ENCODE measurements around the gene TRANK1. TPM values are rescaled to one million over a fixed set of nuclear protein-coding genes. Genes with fewer than 3 reads are reported as not detected.
"Not testable (repeated sequence)": the region's sequence is repeated elsewhere in the genome, so short reads cannot be mapped to it uniquely, and the experiment has no call there.

TRANK1 gene
- polyA plus RNA-seq, 1 donor: 9.9 TPM

DNA sequence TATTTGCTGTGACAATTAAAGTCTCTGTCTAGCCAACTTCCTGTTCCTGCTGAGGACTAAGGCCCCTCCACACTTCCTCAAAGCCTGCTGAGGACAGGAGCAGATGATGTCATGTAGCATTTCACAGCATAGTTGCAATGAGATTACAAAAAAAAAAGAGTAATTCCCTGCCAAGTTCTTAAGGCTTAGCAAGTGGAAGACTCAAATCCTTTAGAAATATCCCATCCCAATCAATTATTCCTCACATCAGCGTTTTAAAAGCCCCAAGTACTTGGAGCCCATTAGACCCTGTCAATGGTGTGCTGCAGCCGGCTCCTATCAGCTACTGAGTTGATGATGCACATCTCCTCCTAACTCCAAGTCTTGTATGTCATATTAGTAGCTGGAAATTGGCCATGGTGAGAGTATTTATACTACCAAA is 51.7 kb downstream of the TRANK1 start:
- peak; percentile 45 for DNase-seq

DNA sequence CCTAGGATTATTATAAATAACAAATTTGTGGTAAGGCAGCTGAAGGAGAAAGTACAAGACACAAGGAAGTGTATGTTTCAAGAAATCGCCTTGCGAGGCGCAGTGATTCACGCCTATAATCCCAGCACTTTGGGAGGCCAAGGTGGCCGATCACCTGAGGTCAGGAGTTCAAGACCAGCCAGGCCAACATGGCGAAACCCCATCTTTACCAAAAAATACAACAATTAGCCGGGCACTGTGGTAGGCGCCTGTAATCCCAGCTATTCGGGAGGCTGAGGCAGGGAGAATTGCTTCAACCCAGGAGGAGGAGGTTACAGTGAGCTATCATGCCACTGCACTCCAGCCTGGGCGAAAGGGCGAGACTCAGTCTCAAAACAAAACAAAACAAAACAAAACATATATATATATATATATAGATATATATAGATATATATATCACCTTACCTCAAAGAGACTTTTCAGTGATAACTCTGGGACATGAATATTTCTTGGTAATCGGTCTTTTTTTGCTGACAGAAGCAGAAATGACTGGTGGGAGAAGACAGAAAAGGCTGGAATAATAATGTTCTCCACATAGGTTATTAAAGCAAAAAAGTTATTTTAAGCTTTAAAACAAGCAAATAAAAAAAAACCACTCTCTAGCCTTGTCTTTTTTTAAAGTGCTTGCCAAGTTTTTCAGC is 52.3 kb downstream of the TRANK1 start:
- no peak for DNase-seq

DNA sequence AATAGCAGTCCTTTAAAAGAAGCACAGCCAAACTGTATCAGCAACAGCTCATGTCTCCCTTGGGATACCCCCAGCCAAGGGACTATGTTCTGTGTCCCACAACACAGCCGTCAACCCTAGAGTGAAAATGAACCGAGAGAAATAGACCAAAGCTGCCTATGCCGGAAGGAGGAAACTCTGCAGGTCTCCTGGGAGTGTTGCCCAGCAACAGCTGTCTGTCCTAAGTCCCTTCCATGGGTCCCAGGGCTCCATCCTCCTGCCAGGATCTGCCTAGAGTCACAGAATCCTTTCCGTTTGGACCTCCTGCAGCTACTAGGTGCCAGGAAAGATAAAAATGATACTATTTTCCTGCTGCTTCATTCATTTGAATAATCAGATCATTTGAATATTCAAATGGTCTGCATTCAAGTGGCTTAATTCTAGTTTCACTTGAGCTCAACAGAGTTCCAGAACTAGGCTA is 53.1 kb downstream of the TRANK1 start:
- no peak for DNase-seq

DNA sequence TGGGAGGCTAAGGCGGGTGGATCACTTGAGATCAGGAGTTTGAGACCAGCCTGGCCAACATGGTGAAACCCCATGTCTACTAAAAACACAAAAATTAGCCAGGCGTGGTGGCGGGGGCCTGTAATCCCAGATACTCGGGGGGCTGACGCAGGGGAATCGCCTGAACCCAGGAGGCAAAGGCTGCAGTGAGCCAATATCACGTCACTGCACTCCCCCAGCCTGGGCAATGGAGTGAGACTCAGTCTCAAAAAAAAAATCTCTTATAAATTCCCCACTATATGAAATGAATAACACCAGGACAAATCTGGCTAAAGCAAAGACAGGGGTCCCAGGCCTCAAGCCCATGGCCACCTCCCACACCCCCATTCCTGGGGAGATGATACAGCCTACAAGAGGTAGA is 53.8 kb downstream of the TRANK1 start:
- not testable (repeated sequence) for DNase-seq

DNA sequence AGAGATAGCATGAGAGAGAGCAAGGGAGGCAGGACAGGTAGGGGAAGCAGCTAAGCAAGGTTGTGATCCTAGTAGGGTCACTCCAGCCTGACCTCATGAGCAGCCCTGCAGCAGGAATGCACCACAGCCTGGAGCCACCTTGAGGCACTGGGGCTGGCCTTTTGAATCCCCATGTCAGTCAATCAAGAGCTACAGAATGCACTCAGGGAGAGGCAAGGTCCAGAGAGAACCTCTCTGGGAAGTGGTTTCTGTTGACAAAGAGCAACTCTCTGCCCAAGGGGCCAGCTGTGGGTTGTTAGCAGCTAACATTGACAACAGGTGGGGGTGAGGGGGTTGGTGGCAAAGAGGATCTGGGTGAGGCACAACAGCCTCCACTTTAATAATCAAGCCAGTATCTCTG is 54.6 kb downstream of the TRANK1 start:
- DNase-seq: no peak

DNA sequence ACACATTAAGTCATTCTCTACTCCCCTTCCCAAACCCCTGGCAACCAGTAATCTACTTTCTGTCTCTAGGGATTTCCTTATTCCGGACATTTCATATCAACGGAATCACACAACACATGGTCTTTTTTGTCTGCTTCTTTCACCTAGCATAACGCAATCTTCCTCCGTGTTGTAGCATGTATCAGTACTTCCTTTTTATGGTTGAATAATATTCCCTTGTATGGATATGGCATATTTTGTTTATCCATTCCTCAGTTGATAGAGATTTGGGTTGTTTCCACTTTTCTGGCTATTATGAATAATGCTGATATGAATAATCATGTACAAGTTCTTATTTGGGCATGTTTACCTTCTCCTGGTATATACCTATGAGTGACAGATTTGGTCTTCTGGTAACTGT is 63.1 kb downstream of the TRANK1 start:
- no peak for DNase-seq

DNA sequence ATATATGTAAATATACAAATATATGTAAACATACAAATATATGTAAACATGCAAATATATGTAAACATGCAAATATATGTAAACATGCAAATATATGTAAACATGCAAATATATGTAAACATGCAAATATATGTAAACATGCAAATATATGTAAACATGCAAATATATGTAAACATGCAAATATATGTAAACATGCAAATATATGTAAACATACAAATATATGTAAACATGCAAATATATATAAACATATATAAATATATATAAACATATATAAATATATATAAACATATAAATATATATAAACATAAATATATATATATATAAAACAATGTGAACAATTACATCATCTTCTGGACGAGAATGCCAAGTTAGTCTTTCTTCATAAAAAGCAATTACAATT is 65.0 kb downstream of the TRANK1 start:
- DNase-seq: not testable (repeated sequence)

DNA sequence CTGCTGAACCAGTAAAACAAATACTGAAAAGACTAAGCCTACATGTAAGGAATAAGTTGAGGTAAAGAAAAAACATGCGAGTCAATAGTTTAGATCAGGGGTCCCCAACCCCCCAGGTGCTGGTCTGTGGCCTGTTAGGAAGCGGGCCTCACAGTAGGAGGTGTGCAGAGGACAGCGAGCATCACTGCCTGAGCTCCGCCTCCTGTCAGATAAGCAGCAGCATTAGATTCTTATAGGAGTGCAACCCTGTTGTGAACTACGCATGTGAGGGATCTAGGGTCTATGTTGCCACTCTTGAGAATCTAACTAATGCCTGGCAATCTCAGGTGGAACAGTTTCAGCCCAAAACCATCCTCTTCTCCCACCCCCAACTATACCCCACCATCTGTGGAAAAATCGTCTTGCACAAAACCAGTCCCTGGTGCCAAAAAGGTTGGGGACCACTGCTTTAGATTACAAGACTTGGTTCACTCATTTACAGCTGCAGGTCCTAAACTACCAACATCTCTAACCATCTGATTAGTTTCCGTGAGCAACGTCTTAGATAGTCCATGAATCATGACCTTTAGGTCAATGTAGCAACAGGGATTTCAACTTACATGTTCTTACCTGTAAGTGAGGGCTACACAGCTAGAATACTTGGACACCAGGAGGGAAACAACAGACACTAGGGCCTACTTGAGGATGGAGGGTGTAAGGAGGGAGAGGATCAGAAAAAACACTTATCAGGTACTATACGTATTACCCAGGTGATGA is 66.7 kb downstream of the TRANK1 start:
- no peak for DNase-seq

DNA sequence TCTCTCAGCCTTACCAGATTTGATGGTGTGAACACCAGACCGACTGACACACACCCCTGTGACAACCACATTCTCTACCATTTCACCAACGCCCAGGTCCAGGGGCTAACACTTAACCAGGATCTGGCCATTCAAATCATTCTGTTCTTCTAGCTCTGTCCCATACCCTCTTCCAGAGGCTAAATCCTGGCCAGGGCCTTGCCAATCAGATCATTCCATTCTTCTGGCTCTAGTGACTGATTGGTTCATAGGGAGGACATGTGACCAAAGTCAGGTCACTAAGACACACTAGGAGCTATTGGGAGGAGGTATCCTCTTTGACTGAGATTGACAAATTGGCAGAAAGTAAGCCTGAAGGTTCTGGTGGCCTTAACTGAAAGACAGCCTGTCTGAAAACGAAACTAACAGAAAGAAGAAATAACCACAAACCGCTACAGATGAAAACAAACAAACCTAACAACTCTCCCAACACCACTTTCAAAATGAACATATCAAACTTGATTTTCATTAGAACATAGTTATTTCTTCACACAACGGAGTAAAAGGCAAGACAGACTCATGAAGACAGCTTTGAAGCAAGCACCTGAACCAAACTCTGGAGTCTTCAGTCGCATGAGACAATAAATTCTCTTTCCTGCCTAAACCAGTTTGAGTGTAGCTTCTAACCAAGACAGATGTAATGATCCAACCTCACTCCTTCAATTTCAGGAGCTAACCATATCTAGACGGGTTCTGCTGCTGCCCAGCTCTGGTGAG is 68.5 kb downstream of the TRANK1 start:
- no peak for DNase-seq

DNA sequence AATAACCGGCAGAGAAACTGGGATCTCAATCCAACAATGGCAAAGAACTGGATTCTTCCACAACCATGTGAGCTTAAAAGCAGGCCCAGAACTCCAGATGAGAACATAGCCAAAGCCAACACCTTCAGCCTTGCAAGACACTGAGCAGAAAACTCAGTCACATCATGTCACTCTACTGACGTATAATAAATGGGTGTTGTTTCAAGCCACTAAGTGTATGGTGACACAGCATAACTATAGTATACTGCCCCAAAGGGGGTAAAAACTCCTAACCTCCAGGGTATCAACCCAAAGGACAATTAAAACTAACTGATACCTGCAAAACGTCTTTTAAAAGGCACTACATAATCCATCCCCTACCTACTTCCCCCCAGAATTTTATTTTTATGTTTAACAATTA is 69.5 kb downstream of the TRANK1 start:
- DNase-seq: no peak

DNA sequence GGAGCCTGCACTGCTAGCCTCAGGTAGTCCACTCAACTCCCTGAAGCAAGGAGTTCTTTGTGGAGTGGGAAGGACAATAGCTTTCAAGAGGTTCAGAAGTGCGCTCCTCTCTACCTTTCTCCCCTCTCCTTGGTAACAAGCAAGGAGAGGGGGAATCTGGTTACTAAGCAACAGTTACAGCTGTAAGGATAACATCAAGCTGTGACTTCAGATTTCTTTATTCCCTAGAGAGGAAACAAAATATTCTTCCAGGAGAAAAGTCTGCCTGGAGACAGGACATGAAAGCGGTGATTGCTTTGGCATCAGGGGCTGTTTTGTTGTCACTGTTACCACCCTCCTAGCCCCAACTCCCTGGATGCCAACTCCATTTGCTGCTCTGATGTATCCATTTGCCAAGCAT is 70.4 kb downstream of the TRANK1 start:
- DNase-seq: no peak

DNA sequence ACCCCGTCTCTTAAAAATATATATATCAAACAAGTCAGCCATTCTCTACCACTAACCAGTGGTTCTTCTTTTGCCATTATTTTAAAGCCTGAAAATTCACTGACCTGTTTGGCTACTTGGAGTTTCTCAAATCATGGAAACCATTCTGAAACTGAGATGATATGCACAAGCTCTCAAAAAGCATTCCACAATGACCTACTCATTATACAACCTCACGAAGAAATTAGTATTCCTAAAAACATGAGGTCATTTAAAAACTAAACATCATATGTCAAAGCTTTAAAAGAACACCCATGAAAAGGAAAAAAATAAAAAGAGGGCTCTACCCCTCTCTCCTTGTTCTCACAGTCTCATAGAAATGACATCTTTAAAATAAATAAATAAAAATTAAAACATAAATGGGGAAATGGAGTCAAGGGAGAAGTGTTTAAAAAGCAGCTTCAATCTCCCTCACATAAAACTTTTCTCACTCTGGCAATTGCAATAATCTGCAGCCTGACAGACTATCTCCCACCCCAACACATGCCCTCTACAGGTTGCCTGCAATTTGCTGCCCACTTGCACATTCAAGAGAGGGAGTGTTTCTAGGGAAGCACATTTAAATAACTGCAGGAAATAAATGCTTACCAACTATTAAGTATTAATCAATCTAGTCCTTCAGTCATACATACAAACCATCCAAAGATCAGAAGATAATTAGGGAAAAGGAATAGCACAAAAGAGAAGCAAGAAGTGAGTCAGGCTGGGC is 73.3 kb downstream of the TRANK1 start:
- no peak for DNase-seq

DNA sequence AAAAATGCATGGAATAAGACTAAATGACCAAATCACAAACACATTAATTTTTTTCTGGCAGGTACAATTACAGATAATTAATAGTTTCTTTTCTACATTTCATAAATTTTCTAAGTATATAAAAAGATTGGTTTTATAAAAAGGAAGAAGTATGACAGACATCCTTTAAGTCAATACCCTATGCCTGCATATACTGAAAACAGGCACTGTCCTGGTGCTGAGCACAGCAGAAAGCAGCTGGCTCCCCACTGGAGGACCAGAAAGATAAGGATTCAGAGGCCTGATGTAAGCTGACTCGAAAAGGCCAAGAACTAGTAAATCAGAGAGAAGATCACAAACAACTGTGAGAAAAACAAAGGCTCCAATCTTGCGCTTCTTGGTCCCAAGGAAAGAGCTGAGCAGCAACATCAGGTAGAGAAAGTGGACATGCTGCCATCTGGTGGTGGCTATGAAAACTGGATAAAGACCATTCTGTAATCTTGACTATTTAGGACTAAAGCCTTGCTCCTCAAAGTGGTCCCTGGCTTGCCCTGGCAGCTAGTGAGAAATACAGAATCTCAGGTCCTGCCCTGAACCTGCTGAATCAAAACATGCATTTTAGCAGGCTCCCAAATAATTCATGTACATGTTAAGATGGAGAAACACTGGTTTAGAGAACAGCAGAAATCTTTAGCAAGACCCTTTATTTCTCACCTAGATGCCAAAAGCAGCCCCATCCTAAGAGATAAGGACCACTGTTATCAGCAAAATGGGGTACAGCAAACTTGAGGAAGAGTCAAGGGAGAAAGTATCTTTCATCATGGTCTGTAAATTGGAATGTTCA is 76.0 kb downstream of the TRANK1 start:
- peak; percentile 72 for DNase-seq

DNA sequence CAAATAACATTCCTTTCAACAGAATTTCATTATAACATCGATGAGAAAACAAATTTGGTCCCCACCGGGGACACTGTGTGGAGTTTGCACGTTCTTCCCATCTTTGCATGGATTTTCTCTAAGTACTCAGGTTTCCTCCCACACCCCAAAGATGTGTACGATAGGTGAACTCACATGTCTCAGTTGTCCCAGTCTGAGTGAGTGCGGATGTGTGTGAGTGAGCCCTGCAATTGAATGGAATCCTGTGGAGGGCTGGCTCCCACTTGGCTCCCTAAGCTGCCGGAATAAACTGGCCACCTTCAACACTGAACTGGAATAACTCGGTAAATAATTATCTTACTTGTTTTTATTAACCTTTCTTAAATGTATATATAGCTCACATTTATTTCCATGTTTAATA is 77.0 kb downstream of the TRANK1 start:
- DNase-seq: peak; percentile 30

DNA sequence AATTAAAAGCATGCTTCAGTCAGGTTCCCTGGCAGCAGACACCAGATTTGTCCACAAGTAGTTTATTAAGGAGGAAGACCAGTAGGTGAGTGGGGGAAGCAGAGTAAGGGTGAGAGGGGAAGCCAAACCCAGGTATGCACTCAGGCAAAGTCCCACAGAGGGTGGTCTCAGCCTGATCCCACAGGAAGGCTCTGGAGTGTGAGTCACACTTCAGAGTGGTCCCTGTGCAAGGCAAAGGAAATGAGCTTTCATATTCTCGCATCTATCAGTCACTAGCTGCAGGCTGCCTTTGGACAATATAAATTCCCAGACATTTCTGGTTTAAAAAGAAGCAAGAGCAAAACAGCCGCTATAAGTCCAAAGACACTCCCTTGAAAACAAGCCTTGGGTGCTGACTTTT is 78.5 kb downstream of the TRANK1 start:
- DNase-seq: no peak

DNA sequence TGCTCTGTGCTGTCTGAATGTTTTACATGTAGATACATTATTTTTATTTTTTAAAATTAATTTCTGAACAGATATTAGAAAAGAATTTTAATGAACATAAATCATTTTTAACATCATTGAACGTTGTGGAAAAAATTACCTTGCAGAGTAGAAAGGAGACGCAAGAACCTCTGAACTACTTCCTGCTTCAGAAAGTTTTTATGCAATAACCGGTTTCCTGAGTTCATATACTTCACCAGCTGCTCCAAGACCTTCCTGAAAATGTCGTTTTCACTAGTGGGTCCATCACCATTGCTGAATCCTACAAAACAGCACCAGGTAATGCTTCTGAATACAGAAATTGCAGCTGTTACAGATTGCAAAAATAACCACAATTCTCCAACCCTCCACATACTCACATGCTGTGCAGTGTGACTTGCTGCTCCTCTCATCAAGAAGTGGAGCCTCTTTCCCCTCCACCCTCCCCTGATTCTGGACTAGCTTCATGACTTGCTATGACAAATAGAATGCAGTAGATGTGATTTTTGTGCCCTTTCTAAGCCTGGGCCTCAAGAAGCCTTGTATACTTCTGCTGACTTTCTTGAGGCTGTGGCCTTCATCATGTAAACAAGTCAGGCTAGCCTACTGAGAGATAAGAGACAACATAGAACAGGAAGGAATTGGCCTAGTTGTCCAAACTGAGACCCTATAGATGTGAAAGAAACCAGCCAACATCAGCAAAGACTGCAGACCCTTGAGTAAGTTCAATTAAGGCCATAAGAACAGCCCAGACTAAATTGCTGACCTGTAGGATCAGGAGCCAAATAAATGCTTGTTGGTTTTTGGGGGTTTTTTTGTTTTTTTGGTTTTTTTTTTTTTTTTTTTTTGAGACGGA is 80.4 kb downstream of the TRANK1 start:
- DNase-seq: no peak

DNA sequence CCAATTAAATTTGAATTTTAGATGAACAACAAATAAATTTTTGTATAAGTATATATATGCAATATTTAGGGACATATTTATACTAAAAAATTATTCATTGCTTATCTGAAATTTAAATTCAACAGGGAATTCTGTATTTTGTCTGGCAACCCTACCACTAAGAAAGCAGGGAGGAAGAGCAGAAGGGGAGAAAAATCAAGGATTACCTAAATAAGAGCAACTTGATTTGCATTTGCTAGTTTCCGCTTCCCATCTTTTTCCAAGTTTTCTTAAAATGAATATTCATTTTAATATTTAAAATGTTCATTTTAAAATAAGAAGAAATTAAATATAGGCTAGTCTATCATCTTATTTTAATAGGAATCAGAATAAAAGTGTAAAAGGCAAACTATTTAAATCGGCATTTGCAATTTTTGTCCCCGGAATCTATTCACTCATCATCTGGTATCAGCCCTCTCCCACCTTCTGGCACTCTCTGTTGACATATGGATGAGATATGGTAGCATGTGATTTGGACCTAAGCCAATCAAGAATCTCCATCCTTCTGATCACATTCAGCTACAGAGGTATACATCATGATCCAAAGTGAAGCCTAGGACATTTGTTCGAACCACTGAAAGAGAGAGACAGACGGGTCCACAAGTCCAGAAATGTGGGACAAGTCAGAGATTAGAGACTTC is 82.6 kb downstream of the TRANK1 start:
- DNase-seq: no peak

DNA sequence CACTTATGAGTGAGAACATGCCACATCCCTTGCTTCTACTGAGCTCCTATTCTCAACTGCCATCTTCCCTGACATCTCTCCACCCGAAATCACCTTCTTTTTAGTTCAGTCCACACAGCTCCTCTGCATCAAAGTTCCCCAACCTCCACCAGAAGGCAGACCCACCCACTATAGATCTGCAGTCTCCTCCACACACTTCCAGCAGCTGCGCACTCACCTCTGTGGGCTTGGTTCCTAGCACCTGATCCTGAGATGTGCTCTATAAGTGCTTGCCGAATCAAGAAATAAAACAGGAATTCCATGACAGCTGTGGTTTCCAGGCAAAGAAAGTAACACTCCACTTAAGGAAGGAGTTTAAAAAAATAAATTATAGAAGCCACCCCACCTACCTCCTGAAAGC is 85.4 kb downstream of the TRANK1 start:
- DNase-seq: no peak

DNA sequence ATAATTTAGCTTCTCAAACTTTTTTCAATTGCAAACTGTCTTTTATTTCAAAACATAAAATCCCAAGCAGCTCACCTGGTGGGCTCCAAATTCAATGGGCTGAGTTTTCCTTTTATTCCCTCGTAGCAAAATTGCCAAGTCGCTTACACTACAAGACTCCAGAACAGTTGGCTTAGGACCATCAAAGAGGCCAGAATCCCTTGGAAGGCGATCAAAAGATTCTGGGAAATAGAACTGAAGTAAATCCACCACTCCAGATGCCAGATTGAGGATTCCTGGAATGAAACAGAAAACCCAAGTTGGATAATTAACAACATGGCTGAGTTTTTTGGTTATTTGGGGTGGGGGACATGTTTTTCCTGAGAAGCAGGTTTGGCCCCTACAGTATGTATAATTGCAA is 92.8 kb downstream of the TRANK1 start:
- DNase-seq: no peak

DNA sequence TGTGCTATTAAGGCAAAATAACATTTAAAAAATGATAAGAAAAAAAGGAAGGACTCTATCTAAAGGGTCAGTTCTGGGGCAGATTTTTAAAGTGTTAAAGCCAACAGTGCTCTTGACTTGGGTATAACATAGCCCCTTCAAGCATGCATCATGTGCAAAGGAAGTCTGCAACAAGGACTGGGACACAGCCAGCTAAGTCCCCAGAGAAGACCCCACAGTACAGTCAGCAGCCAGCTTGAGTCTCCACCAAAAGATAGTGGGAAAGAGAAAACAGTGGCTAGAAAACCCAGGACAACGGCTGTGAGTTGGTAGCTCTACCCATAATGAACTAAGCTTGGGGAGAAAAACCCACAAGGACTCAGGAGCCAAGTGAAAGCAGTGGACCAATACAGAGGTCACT is 94.1 kb downstream of the TRANK1 start:
- no peak for DNase-seq

All from left kidney (tissue), 2 donors.